H1 (cell line): ENCODE measurements around the gene ZNF358. TPM values are rescaled to one million over a fixed set of nuclear protein-coding genes. Genes with fewer than 3 reads are reported as not detected.

Experiments
- CBX8 ChIP-seq: fragments of 300-800, 300-1000 bp; sonication (generic); IDR thresholded peaks from 2 replicates; pipeline ENCODE4 v1.7.1; 2016; ENCODE audit warnings: low read depth, low read length, borderline replicate concordance
- EGR1 ChIP-seq: IDR thresholded peaks from 2 replicates; pipeline ENCODE4 v1.6.1; 2011; ENCODE audit warnings: low read depth, low read length, borderline replicate concordance
- EZH2 ChIP-seq: fragments of 200-600 bp; sonication (generic); IDR thresholded peaks from 2 replicates; pipeline ENCODE4 v1.7.1; 2012; ENCODE audit warnings: low read depth, mild to moderate bottlenecking, moderate library complexity, low read length, inconsistent platforms; ENCODE audit not compliant: severe bottlenecking
- MAX ChIP-seq: IDR thresholded peaks from 2 replicates; pipeline ENCODE4 v1.6.1; 2012; ENCODE audit warnings: inconsistent platforms
- PHF8 ChIP-seq: fragments of 200-600 bp; sonication (generic); conservative IDR thresholded peaks from 2 replicates; pipeline ENCODE4 v1.7.1; 2012; ENCODE audit warnings: low read depth, mild to moderate bottlenecking, inconsistent platforms, low read length, moderate library complexity
- RBBP5 ChIP-seq: IDR thresholded peaks from 2 replicates; pipeline ENCODE4 v1.7.1; 2012; ENCODE audit warnings: low read depth, mild to moderate bottlenecking, inconsistent platforms, low read length, moderate library complexity, borderline replicate concordance
- SP4 ChIP-seq: IDR thresholded peaks from 2 replicates; pipeline ENCODE4 v1.6.1; 2012; ENCODE audit warnings: low read length, inconsistent platforms
- TAF7 ChIP-seq: optimal IDR thresholded peaks from 2 replicates; pipeline ENCODE3; 2011; ENCODE audit warnings: low read depth, mild to moderate bottlenecking, inconsistent platforms, low read length, moderate library complexity, borderline replicate concordance
- TCF12 ChIP-seq: IDR thresholded peaks from 2 replicates; pipeline ENCODE4 v1.6.1; 2011; ENCODE audit warnings: low read depth, mild to moderate bottlenecking, low read length
- polyA plus RNA-seq, 7 experiments: library from polyadenylated mRNA; depleted of rRNA in 3 of 7; stranded (reverse) in 5 of 7; unstranded in 2 of 7; fragments of >200 nt in 5 of 7; fragments of 200-250 nt in 2 of 7; gene quantifications; 1 replicate in 5 of 7; 2 replicates in 1 of 7; 4 replicates in 1 of 7; pipeline versions ENCODE4 v1.2.1 to v1.2.3, GENCODE V29; 2011 to 2013; ENCODE audit warnings: missing spikeins in 2 of 7, mixed read lengths in 2 of 7
- total RNA-seq: library from RNA; stranded (reverse); fragmentation: NEBNext Ultra II Directional; extraction: Animal tissue kit (Norgen Biotek cat#: 25700); gene quantifications from 2 replicates; pipeline ENCODE4 v1.2.1, GENCODE V29; 2021

ZNF358 gene
- total and polyA plus RNA-seq, 2 of the 8 experiments (the other 6 are each of a cell fraction or from before 2014, with no cell fraction given): 40.0 to 60.3 TPM

DNA sequence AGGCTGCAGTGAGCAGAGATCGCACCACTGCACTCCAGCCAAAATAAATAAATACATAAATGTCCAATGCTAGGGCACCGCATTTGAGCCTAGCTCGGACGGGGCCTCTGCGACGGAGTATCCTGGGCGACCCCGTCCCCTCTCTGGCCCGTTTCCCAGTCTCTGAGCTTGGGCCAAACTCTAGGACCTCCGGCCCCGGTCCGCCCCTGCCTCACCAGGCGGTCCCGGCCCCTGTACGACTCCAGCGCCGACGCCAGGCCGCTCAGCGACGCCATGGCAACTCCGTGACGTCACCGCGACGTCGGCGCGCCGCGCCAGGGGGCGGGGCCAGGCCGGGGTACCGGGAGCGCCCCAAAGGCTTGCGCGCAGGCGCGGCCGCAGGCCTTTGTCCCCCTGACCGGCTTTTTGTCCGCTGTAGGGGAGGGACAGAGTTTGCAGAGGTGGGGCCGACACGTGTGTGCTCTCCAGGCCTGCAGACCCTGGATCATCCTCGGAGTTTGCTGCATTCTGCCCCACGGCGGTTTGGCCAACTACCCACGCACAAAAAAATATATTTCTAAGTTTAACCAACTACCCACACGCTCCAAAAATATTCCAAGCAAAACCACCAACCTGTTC is 27.1 kb upstream of the ZNF358 start, which contains the start of gene PEX11G (continued):
- TF ChIP-seq TCF12 (no peak), PHF8 (peak; percentile 67), EZH2 (no peak), TAF7 (no peak), CBX8 (no peak), MAX (peak; percentile 95), RBBP5 (no peak), SP4 (peak; percentile 38; the same call in 1 of the 2 replicates), EGR1 (no peak)
